IPS-15b (cell line): ENCODE results near the gene FAM219A.

Source experiments
- H3K27me3 ChIP-seq: one replicate; pipeline ENCODE4 v1.6.1; 2013; ENCODE audit warnings: low read length; ENCODE audit not compliant: control insufficient read depth, insufficient read depth
- H3K36me3 ChIP-seq: one replicate; pipeline ENCODE4 v1.6.1; 2013; ENCODE audit warnings: low read length; ENCODE audit not compliant: control insufficient read depth, insufficient read depth
- H3K4me1 ChIP-seq: one replicate; pipeline ENCODE4 v1.6.1; 2013; ENCODE audit warnings: mild to moderate bottlenecking, low read length; ENCODE audit not compliant: control insufficient read depth, insufficient read depth
- H3K4me3 ChIP-seq: one replicate; pipeline ENCODE4 v1.5.1; 2013; ENCODE audit warnings: low read depth, low read length
- H3K9ac ChIP-seq: one replicate; pipeline ENCODE4 v1.6.1; 2013; ENCODE audit warnings: low read depth, mild to moderate bottlenecking, low read length
- H3K9me3 ChIP-seq: one replicate; pipeline ENCODE4 v1.6.1; 2013; ENCODE audit warnings: mild to moderate bottlenecking, low read length; ENCODE audit not compliant: control insufficient read depth, insufficient read depth

Gene FAM219A

DNA sequence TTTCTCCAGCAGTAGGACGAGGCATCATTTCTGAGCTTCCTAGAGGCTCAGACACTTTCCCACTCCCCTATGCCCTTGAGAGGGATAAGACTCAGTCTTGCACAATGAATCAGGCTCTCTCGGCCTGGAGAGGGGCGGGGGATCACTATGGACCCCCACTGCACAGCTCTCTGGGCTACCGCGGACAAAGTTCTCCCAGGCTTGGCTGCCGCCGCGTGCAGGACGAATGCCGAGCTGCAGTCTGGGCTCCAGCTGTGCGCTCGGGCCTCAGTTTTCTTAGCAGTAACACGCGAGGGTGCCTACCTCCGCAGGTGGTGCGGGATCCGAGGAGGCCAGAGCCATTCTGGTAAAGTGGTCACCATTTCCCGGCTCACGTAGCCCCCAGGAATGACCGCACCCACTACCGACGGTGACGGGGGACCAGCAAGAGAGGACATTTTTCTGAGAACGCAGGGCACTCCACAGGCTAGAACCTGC lies 78.3 kb downstream of the FAM219A start:
- no peak overlapping the region for H3K9ac ChIP-seq

DNA sequence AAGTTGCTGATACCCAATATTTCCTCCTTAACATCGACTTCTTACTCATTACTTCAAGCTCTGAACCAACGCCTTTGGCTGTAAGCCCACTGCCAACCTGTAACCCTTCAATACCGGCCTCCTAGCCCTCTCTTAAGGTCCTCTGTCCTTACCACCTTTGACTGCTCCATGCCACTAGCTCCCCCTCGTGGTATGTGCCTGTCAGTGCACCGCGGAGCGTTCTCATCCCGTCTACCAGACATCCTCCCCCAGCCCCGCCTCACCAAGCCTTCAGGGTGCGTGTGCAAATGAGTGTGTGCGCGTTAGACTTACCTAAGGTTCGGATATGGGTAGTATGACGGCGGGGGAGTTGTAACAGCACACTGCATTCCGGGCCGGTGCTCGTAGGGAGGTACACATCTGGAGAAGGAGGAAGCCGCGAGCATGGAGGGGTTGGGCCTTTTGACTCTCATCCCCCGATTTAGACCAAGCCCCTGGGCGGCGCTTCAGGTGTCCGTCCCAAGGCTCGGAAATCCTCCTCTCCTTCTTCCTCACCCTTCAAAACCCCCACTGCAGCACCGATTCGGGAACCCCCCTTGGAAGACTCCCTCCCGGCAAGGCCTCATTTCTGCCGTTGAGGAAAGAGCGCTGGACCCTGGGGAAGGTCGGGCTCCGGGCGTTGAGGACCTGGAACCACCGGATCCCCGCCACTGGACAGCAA lies 78.9 kb downstream of the FAM219A start:
- peaks cover 53% of the 10 kb centered on the region for H3K27me3 ChIP-seq
- H3K9me3 ChIP-seq: no peaks in the 10 kb centered on the region
- no peaks in the 10 kb centered on the region for H3K36me3 ChIP-seq
- peak overlapping the region; percentile 95 for H3K4me3 ChIP-seq
- no peak overlapping the region for H3K9ac ChIP-seq
- peaks cover 15% of the 10 kb centered on the region for H3K4me1 ChIP-seq

More for the DNA sequence above, 78.3 kb downstream of the FAM219A start:
- Histone ChIP-seq H3K4me3 (peak overlapping the region; percentile 95), H3K36me3 (no peaks in the 10 kb centered on the region), H3K4me1 (peaks cover 12% of the 10 kb centered on the region), H3K27me3 (peaks cover 53% of the 10 kb centered on the region), H3K9me3 (no peaks in the 10 kb centered on the region)

DNA sequence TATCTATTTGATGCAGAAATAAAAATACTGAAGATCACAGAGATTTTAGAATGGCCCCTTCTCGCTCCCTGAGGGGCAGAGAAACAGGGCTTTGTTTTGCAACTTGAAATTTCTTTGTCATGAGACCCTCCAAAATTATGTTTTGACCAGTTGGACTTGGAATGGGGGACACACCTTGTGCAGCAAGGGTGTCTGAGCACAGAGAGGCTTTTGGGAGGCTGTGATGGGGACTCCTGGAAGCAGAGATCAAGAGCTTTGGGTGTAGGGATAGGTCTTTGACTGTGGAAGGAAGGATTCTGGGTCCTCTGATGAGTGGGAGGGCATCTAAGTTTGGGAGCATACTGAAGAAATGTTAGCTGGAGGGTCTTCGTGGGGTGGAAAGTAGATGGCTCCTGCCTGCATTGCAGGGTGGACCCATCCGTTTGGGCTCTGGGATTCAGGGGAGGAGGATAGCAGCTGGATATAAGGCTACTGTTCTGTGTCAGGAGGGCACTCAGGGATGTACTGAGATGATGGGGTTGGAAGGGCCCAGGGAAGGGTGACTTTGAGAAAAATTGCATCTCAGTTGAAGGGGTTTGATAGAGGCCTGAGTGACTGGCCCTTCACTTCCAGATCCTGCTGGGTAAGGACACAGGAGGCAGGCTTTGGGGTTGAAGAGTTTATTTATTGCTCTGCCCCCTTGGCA lies 79.9 kb downstream of the FAM219A start:
- H3K4me3 ChIP-seq: no peak overlapping the region
- H3K9me3 ChIP-seq: no peaks in the 10 kb centered on the region
- H3K9ac ChIP-seq: no peak overlapping the region
- no peaks in the 10 kb centered on the region for H3K36me3 ChIP-seq
- peaks cover 15% of the 10 kb centered on the region for H3K4me1 ChIP-seq
- peaks cover 50% of the 10 kb centered on the region for H3K27me3 ChIP-seq

DNA sequence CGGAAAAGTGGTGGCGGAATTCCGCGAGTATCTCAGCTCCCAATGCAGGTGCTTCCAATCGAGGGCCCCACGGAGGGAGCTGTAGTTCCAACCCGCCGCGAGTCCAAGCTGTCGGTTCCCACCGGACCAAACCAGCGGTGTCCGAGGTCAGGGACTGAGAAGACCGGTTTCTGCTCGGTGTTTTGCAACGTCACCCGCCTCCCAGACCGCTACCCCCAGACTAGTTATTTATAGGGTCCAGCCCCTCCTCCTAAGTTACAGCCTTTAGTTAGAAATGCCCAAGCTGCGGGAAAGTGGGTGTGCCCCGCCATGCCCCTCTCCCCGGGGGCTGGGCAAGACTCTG lies 81.0 kb downstream of the FAM219A start:
- H3K4me1 ChIP-seq: peaks cover 15% of the 10 kb centered on the region
- H3K36me3 ChIP-seq: no peaks in the 10 kb centered on the region
- no peaks in the 10 kb centered on the region for H3K9me3 ChIP-seq
- H3K9ac ChIP-seq: no peak overlapping the region
- peaks cover 40% of the 10 kb centered on the region for H3K27me3 ChIP-seq
- peak overlapping the region; percentile 91 for H3K4me3 ChIP-seq

DNA sequence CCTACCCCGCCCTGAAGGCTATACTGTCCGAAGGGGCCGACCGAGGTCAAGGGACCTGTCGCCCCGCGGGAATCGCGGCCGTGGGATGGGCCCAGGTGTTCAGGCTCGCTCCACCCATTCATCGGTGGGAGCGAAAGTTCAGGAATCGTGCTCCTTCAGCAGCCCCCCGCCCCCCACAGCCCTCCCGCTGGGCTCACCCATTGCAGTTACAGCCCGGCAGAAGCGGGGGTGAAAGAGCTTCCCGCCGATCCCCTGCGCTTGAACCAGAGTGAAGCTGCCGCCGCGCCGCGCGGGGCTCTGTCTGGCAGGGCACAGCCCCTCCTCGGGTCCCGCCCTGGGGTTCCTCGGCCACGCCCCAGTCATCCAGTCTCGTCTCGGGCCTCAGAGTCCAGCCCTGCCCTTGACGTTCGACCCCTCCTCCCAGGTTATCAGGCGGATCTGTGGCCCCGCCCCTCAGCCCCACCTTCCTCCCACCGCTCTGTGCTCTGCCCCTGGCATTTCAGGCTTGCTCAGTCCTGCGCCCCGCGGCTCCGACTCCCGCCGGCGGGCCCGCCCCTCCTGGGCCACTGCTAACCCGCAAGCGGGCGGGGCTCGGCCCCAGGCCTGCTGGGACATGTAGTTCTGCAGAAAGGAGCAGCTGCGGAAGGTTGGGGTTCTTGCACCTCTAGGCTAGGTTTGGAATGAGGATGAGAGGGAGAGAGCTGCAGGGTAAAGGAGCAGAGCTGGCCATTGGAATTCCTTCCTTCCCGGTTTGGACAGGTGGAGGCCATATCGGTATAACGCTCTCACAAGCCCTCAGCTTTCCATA lies 81.6 kb downstream of the FAM219A start, which contains the start of gene MYORG:
Gene MYORG, minus strand, starts transcription at position 303 of the 808 bp plus-strand sequence. CDS start 3,955 bp downstream, outside the sequence.
- H3K36me3 ChIP-seq: peaks cover 2% of the 10 kb centered on the region
- peaks cover 35% of the 10 kb centered on the region for H3K27me3 ChIP-seq
- peaks cover 15% of the 10 kb centered on the region for H3K4me1 ChIP-seq
- no peaks in the 10 kb centered on the region for H3K9me3 ChIP-seq
- peak within 1 kb of the TSS; percentile 91 for H3K4me3 ChIP-seq
- H3K9ac ChIP-seq: no peak within 1 kb of the TSS

DNA sequence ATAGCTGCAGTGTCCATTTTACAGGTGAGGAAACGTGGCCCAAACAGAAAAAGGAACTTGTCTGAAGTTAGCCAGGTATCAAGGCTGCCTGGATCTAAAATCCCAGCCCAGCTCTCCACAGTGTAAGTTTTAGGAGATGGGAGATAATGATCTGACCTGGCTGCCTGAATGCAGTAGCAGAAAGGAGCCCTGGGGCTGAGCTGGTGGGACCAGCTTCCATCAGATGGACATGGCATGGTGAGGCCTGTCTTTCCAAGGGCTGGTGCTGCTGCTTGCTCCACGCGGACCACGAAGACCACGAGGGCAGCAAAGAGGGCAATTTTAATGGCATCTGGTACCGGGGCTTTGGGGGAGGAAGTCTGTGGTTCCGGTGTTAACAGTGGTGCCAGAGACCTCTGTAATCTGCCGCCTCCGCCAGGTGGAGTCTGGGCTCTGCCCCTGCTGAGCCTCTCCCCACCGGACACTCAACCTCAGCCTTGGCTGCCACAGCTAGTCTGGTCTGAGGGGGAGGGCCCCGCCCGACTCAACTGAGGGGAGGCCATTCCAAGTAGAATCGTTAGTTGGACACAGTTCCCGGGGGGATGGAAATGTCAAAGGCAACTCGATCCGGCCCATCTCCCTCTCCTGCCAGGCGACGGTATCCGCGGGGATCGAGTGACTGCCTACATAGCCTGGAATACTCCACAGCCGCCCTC lies 82.3 kb downstream of the FAM219A start:
- Histone ChIP-seq H3K4me1 (peaks cover 15% of the 10 kb centered on the region), H3K9me3 (no peaks in the 10 kb centered on the region), H3K36me3 (peaks cover 7% of the 10 kb centered on the region), H3K4me3 (peak overlapping the region; percentile 90), H3K9ac (no peak overlapping the region), H3K27me3 (peaks cover 27% of the 10 kb centered on the region)

DNA sequence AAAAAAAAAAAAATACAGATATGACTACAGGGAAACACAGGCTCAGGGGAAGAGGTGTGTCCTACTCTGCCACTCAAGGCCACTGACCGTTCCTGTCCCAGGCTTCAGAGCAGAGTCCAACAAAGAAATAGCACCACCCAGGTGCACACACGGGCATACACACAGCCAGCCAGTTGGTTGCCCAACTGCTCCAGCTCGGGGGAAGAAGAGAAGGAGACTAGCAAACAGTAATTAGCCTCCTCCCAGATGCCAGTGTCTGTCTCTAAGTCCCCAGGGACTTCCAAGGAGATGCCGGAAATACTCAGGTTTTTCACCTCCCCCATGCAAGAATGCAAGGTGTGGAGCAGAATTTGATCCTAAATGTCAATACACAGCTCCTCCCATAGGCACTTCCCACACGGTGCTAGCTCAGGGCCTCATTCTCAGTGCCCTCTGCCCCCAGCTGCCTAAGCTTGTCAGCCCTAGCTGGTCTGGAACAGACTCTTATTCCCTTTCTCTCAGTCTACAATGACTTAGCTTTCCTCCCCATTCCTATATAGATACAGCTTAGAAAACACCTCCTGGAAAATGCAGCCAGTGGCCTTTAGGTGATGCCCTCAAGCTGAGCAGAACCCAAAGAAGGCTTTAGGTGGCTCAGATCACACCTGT lies 83.3 kb downstream of the FAM219A start:
- peak overlapping the region; percentile 1 for H3K4me3 ChIP-seq
- H3K27me3 ChIP-seq: peaks cover 20% of the 10 kb centered on the region
- peaks cover 7% of the 10 kb centered on the region for H3K36me3 ChIP-seq
- H3K4me1 ChIP-seq: peaks cover 15% of the 10 kb centered on the region
- H3K9me3 ChIP-seq: no peaks in the 10 kb centered on the region
- H3K9ac ChIP-seq: no peak overlapping the region

DNA sequence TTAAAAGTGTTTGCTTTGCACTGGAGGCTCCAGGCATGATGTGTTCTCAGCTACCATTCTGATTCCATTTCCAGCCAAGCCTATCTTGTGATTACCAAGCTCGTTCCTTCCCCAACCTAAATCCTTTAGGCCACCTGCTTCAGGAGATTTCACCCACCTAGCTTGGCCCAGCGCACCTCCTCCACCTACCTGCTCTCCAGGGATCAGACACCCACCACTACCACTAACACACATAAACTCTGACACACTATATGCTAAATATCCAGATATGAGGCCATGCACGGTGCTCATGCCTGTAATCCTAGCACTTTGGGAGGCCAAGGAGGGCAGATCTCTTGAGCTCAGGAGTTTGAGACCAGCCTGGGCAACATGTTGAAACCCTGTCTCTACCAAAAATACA lies 84.0 kb downstream of the FAM219A start:
- Histone ChIP-seq H3K4me3 (no peak overlapping the region), H3K4me1 (peaks cover 15% of the 10 kb centered on the region), H3K36me3 (peaks cover 7% of the 10 kb centered on the region), H3K27me3 (peaks cover 17% of the 10 kb centered on the region), H3K9ac (no peak overlapping the region), H3K9me3 (no peaks in the 10 kb centered on the region)

DNA sequence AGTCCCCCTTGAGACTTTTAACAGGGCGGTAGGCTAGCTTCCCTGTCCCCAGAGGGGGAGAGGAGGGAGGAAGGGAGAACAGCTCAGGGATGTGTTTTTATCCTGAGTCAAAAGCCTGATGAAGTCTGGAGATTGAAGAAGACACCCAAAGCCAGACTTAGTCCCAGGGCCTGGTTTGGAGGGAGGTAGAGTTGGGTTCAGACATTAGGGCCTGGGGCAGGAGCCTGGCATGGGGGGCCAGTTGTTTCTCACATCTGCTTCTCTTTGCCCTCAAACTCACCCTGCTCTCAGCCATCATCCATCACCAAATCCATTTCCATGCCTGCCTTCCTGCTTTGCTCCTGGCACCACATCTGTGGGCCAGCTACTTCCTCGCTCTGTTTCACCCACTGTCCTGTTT lies 84.6 kb downstream of the FAM219A start:
- Histone ChIP-seq H3K9me3 (no peaks in the 10 kb centered on the region), H3K4me3 (no peak overlapping the region), H3K27me3 (peaks cover 16% of the 10 kb centered on the region), H3K4me1 (peaks cover 13% of the 10 kb centered on the region), H3K9ac (no peak overlapping the region), H3K36me3 (peaks cover 7% of the 10 kb centered on the region)

DNA sequence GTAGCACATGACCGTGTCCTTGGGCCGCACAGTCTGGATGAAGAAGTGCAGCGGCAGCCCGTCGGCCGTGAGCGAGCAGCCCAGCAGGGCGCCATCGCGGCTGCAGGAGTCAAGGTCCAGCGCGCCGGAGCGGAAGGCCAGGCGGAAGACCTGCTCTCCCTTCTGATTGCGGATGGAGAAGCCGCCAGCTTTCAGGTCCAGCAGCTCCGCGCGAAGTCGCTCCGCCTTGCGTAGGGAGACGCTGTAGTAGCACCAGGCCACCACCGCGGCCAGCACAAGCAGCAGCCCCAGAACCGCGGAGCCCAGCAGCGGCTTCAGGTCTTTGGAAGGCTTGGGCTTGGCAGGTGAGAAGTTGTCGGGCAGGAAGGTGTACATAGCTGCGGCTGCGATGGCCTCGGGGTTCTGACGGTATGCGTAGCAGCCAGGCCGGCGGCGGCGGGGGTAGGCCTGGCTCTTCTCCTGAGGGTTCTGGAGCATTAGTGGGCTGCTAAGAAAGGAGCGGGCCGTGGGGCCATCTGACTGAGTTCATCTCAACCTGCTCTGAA lies 85.8 kb downstream of the FAM219A start:
- Histone ChIP-seq H3K9me3 (no peaks in the 10 kb centered on the region), H3K9ac (no peak overlapping the region), H3K36me3 (peaks cover 7% of the 10 kb centered on the region), H3K27me3 (peaks cover 8% of the 10 kb centered on the region), H3K4me3 (no peak overlapping the region), H3K4me1 (peaks cover 13% of the 10 kb centered on the region)
